NB4 (cell line): ENCODE results near the gene RCBTB1.

Experiments used
- CTCF ChIP-seq: IDR thresholded peaks from one replicate; pipeline ENCODE4 v1.5.1; 2012; ENCODE audit warnings: low read depth, low read length
- MYC ChIP-seq: IDR thresholded peaks from 2 replicates; pipeline ENCODE4 v1.6.1; 2011; ENCODE audit warnings: low read depth, low read length
- POLR2A ChIP-seq: IDR thresholded peaks from 2 replicates; pipeline ENCODE4 v1.6.1; 2011; ENCODE audit warnings: mild to moderate bottlenecking; ENCODE audit not compliant: insufficient read length; ENCODE audit errors: extremely low read depth

- TF ChIP-seq POLR2A (no peak), CTCF (no peak), MYC (no peak)
Observed at GRCh38 chr13:49533011-49533410, 52.3 kb downstream of the RCBTB1 start.
